HepG2 (cell line): ENCODE measurements around the gene TMEM266. TPM values are rescaled to one million over a fixed set of nuclear protein-coding genes. Genes with fewer than 3 reads are reported as not detected.
A peak's percentile ranks its signal among the peaks of the same experiment; 100 is the strongest.

Experiments
- ADNP ChIP-seq: sonication (generic); formaldehyde crosslinking; IDR thresholded peaks from 2 replicates; pipeline ENCODE4 v1.4.0; 2020; ENCODE audit warnings: missing genetic modification reagents
- CHCHD3 ChIP-seq: sonication (generic); formaldehyde crosslinking; IDR thresholded peaks from 2 replicates; pipeline ENCODE4 v1.8.0; 2022; ENCODE audit warnings: mild to moderate bottlenecking, missing genetic modification reagents, moderate library complexity
- FIP1L1 ChIP-seq: fragments of 200-400 bp; formaldehyde crosslinking; IDR thresholded peaks from 2 replicates; pipeline ENCODE4 v1.6.1; 2018; ENCODE audit warnings: low read depth, mild to moderate bottlenecking, low read length, moderate library complexity, borderline replicate concordance; ENCODE audit not compliant: insufficient read depth
- FOSL2 ChIP-seq: sonication (generic); formaldehyde crosslinking; IDR thresholded peaks from 2 replicates; pipeline ENCODE4 v1.4.0; 2020; ENCODE audit warnings: missing genetic modification reagents
- GATAD2A ChIP-seq: IDR thresholded peaks from 2 replicates; pipeline ENCODE4 v1.6.1; 2016
- GMEB2 ChIP-seq: IDR thresholded peaks from 2 replicates; pipeline ENCODE4 v1.6.1; 2016; ENCODE audit warnings: missing biosample characterization, missing genetic modification reagents, low read depth
- IKZF5 ChIP-seq: IDR thresholded peaks from 2 replicates; pipeline ENCODE4 v1.6.1; 2018; ENCODE audit warnings: missing genetic modification reagents, mild to moderate bottlenecking, missing compliant biosample characterization
- KDM2A ChIP-seq: sonication (generic); formaldehyde crosslinking; IDR thresholded peaks from 2 replicates; pipeline ENCODE4 v1.4.0; 2020; ENCODE audit warnings: low read depth, missing genetic modification reagents, borderline replicate concordance
- LBX2 ChIP-seq: sonication (generic); formaldehyde crosslinking; IDR thresholded peaks from 2 replicates; pipeline ENCODE4 v1.5.0; 2020; ENCODE audit warnings: missing genetic modification reagents, mild to moderate bottlenecking, borderline replicate concordance
- SOX13 ChIP-seq, 3 experiments: fragments of 450-650 bp in 1 of 3; sonication (generic) in 1 of 3; formaldehyde crosslinking in 1 of 3; IDR thresholded peaks in 2 of 3; conservative IDR thresholded peaks in 1 of 3; 2 replicates each; pipeline versions ENCODE4 v1.5.0 to v1.6.1; 2016 to 2020; ENCODE audit warnings: antibody characterized with exemption in 1 of 3, mild to moderate bottlenecking in 1 of 3, missing compliant biosample characterization in 1 of 3, missing genetic modification reagents in 1 of 3, moderate library complexity in 1 of 3
- TRIM22 ChIP-seq: fragments of 450-650 bp; IDR thresholded peaks from 2 replicates; pipeline ENCODE4 v1.6.1; 2017
- ZBTB44 ChIP-seq: sonication (generic); formaldehyde crosslinking; IDR thresholded peaks from 2 replicates; pipeline ENCODE4 v1.4.0; 2020; ENCODE audit warnings: missing genetic modification reagents
- ZGPAT ChIP-seq: IDR thresholded peaks from 2 replicates; pipeline ENCODE4 v1.6.1; 2016; ENCODE audit warnings: mild to moderate bottlenecking
- ZNF275 ChIP-seq: sonication (generic); formaldehyde crosslinking; IDR thresholded peaks from 2 replicates; pipeline ENCODE4 v1.8.0; 2022; ENCODE audit warnings: missing genetic modification reagents, mild to moderate bottlenecking, inconsistent platforms, borderline replicate concordance
- ZNF331 ChIP-seq: sonication (generic); formaldehyde crosslinking; IDR thresholded peaks from 2 replicates; pipeline ENCODE4 v1.4.0; 2020; ENCODE audit warnings: missing genetic modification reagents
- ZNF33B ChIP-seq: sonication (generic); formaldehyde crosslinking; IDR thresholded peaks from 2 replicates; pipeline ENCODE4 v1.5.1; 2020; ENCODE audit warnings: mild to moderate bottlenecking, missing genetic modification reagents
- ZNF546 ChIP-seq: sonication (generic); formaldehyde crosslinking; conservative IDR thresholded peaks from 2 replicates; pipeline ENCODE4 v1.8.1; 2023; ENCODE audit warnings: mild to moderate bottlenecking, missing genetic modification reagents
- ZSCAN30 ChIP-seq: sonication (generic); formaldehyde crosslinking; IDR thresholded peaks from 2 replicates; pipeline ENCODE4 v1.5.0; 2020; ENCODE audit warnings: mild to moderate bottlenecking, missing genetic modification reagents
- ZSCAN31 ChIP-seq: sonication (generic); formaldehyde crosslinking; IDR thresholded peaks from 2 replicates; pipeline ENCODE4 v1.5.0; 2020; ENCODE audit warnings: low read depth, mild to moderate bottlenecking, missing genetic modification reagents
- polyA plus RNA-seq, 8 experiments: library from polyadenylated mRNA; depleted of rRNA in 3 of 8; stranded (reverse) in 7 of 8; unstranded in 1 of 8; fragments of >200 nt; fragmentation: Illumina TruSeq in 4 of 8; extraction: Trizol in 4 of 8; gene quantifications; 2 replicates each; pipeline versions ENCODE4 v1.2.1 to v1.2.3, GENCODE V29; 2011 to 2016; ENCODE audit warnings: low read depth in 4 of 8, missing spikeins in 1 of 8, mixed read lengths in 1 of 8; ENCODE audit not compliant: insufficient read depth in 1 of 8
- total RNA-seq, 5 experiments: library from RNA; depleted of rRNA; stranded (reverse); fragments of >200 nt; fragmentation: Illumina TruSeq; extraction: Trizol; gene quantifications; 2 replicates each; pipeline ENCODE4 v1.2.3, GENCODE V29; 2016; ENCODE audit warnings: low read depth in 1 of 5

Gene TMEM266
- total and polyA plus RNA-seq, 2 of the 13 experiments (the other 11 are each of a cell fraction or from before 2014, with no cell fraction given), result 0.04 TPM; not detected in 1

GRCh38 chr15:76190751-76191538, 131.2 kb downstream of the TMEM266 start (continued):
- no peak for TF ChIP-seq ZBTB44 (CRISPR knock-in tag)
- no peak for TF ChIP-seq FIP1L1
- no peak for TF ChIP-seq GMEB2 (CRISPR knock-in tag)
- TF ChIP-seq FOSL2 (CRISPR knock-in tag), result peak; percentile 52; the same call in 1 of the 2 replicates
- TF ChIP-seq ZNF275 (CRISPR knock-in tag), result peak; percentile 40; the same call in 1 of the 2 replicates
- TF ChIP-seq TRIM22, result no peak
- 0 out of 2 replicates have a peak, but pooled peaks have one; percentile 23 for TF ChIP-seq ZSCAN31 (CRISPR knock-in tag)
- TF ChIP-seq ADNP (CRISPR knock-in tag), result no peak
- TF ChIP-seq IKZF5, result peak; percentile 73; the same call in 1 of the 2 replicates
- 0 out of 2 replicates have a peak, but pooled peaks have one; percentile 24 for TF ChIP-seq ZGPAT
- TF ChIP-seq ZNF33B (CRISPR knock-in tag), result no peak
- TF ChIP-seq KDM2A (CRISPR knock-in tag), result peak; percentile 81; the same call in 1 of the 2 replicates
- no peak for TF ChIP-seq LBX2 (CRISPR knock-in tag)
- TF ChIP-seq SOX13 (IDR thresholded peaks at IDR 0.05), result no peak
- 0 out of 4 replicates have a peak, but pooled peaks of 1 of the 2 experiments have one; percentile 15 for TF ChIP-seq SOX13 (CRISPR knock-in tag; conservative IDR thresholded peaks at IDR 0.05 in 1 of 2, IDR thresholded peaks at IDR 0.05 in 1 of 2)
- no peak for TF ChIP-seq ZNF546 (CRISPR knock-in tag)
- no peak for TF ChIP-seq CHCHD3
- peak; percentile 15; the same call in 1 of the 2 replicates for TF ChIP-seq ZNF331 (CRISPR knock-in tag)
- TF ChIP-seq GATAD2A (CRISPR knock-in tag), result no peak; the same call in 1 of the 2 replicates
- TF ChIP-seq ZSCAN30, result no peak
